ENCODE results near the gene TFF2. TPM values are rescaled to one million over a fixed set of nuclear protein-coding genes. Genes with fewer than 3 reads are reported as not detected.
A peak's percentile ranks its signal among the peaks of the same experiment; 100 is the strongest.

Gene TFF2
- total and polyA plus RNA-seq, 4 donors: 2.1 TPM; not detected in 3

DNA sequence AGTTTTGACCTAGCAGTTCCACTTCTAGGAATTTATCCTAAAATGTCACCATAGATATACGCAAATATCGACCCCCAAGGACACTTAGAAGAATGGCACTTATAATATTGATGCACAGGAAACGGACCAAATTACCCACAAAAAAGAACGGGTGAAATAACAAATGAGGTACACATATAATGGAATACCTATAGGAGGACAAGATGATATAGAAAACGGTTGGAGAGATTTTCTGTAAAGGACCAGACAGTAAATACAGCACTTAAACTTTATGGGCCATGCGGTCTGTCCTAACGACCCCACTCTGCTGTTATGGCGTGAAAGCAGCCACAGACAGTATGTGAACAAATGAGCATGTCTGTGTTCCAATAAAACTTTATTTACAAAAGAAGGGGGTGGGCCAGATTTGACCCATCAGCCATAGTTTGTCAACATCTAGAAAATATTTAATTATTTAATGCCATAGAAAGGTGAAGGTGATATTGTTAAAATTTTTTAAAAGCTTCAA is 42.7 kb upstream of the TFF2 start:
- intact Hi-C loops (cut with DNase I): no loop called here
- Histone ChIP-seq H3K36me3 (ENCODE audit: control insufficient read depth in 1 of 2, insufficient read depth in 2 of 2, low read length in 1 of 2) (no peaks in the 10 kb centered on the region), H3K27me3 (ENCODE audit: control insufficient read depth in 1 of 2, insufficient read depth in 2 of 2, low read length in 1 of 2) (peaks cover 0 to 2% of the 10 kb centered on the region in 2 donors), H3K9me3 (ENCODE audit: control insufficient read depth, low read length) (peaks cover 3% of the 10 kb centered on the region), H3K4me1 (ENCODE audit: control insufficient read depth in 1 of 2, insufficient read depth in 2 of 2, low read length in 2 of 2) (no peaks in the 10 kb centered on the region), H3K27ac (ENCODE audit: low read depth in 1 of 2, low read length in 2 of 2) (no peak overlapping the region), H3K4me3 (ENCODE audit: low read length in 2 of 2) (no peak overlapping the region)
- peak in 1 of 2 donors; percentile 25 for DNase-seq
- no peak for ATAC-seq (ENCODE audit: low FRiP score)
- 28 to 46% methylated on average over 8 of the region's 8 CpGs for WGBS, 2 donors

GRCh38 chr21:42392731-42393442 is 42.1 kb upstream of the TFF2 start:
- intact Hi-C loops (cut with DNase I): no loop called here
- ATAC-seq (ENCODE audit: low FRiP score) (no peak), DNase-seq (peak in 1 of 2 donors; percentile 40)
- no peaks in the 10 kb centered on the region for H3K4me1 ChIP-seq (ENCODE audit: control insufficient read depth in 1 of 2, insufficient read depth in 2 of 2, low read length in 2 of 2)
- 57 to 65% methylated on average over 17 of the region's 17 CpGs for WGBS, 2 donors
- H3K27ac ChIP-seq (ENCODE audit: low read depth in 1 of 2, low read length in 2 of 2): no peak overlapping the region
- no peaks in the 10 kb centered on the region for H3K36me3 ChIP-seq (ENCODE audit: control insufficient read depth in 1 of 2, insufficient read depth in 2 of 2, low read length in 1 of 2)
- H3K9me3 ChIP-seq (ENCODE audit: control insufficient read depth, low read length): peaks cover 3% of the 10 kb centered on the region
- H3K27me3 ChIP-seq (ENCODE audit: control insufficient read depth in 1 of 2, insufficient read depth in 2 of 2, low read length in 1 of 2): peaks cover 0 to 2% of the 10 kb centered on the region in 2 donors
- no peak overlapping the region for H3K4me3 ChIP-seq (ENCODE audit: low read length in 2 of 2)

DNA sequence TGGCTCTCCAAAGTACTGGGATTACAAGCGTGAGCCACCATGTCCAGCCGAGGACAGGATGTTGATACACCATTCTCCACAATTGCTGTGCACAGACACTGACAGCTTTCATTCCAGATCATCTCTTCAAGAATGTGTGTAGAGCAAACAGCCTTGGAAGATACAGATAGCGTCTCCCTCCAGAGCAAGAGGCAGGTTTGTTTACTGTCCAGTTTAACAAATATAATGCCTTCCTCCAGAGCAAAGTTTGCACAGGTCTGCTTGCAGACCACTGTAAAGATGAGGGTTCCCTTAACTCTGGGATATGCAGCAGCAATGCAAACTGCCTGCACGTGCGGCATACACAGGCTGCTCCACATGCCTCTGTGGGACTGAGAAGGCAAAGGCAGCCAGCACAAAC is 40.5 kb upstream of the TFF2 start:
- 68 to 75% methylated on average over 5 of the region's 5 CpGs for WGBS, 2 donors
- intact Hi-C loops (cut with DNase I): no loop called here
- no peaks in the 10 kb centered on the region for H3K36me3 ChIP-seq (ENCODE audit: control insufficient read depth in 1 of 2, insufficient read depth in 2 of 2, low read length in 1 of 2)
- ATAC-seq (ENCODE audit: low FRiP score) (no peak), DNase-seq (peak in 1 of 2 donors; percentile 16)
- no peak overlapping the region for H3K27ac ChIP-seq (ENCODE audit: low read depth in 1 of 2, low read length in 2 of 2)
- no peaks in the 10 kb centered on the region for H3K4me1 ChIP-seq (ENCODE audit: control insufficient read depth in 1 of 2, insufficient read depth in 2 of 2, low read length in 2 of 2)
- peaks cover 0 to 2% of the 10 kb centered on the region in 2 donors for H3K27me3 ChIP-seq (ENCODE audit: control insufficient read depth in 1 of 2, insufficient read depth in 2 of 2, low read length in 1 of 2)
- peaks cover 3% of the 10 kb centered on the region for H3K9me3 ChIP-seq (ENCODE audit: control insufficient read depth, low read length)
- no peak overlapping the region for H3K4me3 ChIP-seq (ENCODE audit: low read length in 2 of 2)

- H3K4me3 ChIP-seq (ENCODE audit: low read length in 2 of 2): no peak overlapping the region
- ATAC-seq (ENCODE audit: low FRiP score) (no peak), DNase-seq (no peak)
- no peaks in the 10 kb centered on the region for H3K4me1 ChIP-seq (ENCODE audit: control insufficient read depth in 1 of 2, insufficient read depth in 2 of 2, low read length in 2 of 2)
- intact Hi-C loops (cut with DNase I): no loop called here
- H3K36me3 ChIP-seq (ENCODE audit: control insufficient read depth in 1 of 2, insufficient read depth in 2 of 2, low read length in 1 of 2): no peaks in the 10 kb centered on the region
- H3K27ac ChIP-seq (ENCODE audit: low read depth in 1 of 2, low read length in 2 of 2): no peak overlapping the region
- H3K27me3 ChIP-seq (ENCODE audit: control insufficient read depth in 1 of 2, insufficient read depth in 2 of 2, low read length in 1 of 2): peaks cover 0 to 2% of the 10 kb centered on the region in 2 donors
- 66 to 68% methylated on average over 2 of the region's 2 CpGs for WGBS, 2 donors
- H3K9me3 ChIP-seq (ENCODE audit: control insufficient read depth, low read length): peaks cover 3% of the 10 kb centered on the region
Observed at GRCh38 chr21:42390696-42391095, 39.9 kb upstream of the TFF2 start.

GRCh38 chr21:42390193-42390592 is 39.4 kb upstream of the TFF2 start:
- peak in 1 of 2 donors; percentile 20 for DNase-seq
- WGBS, 2 donors: 70 to 73% methylated on average over 5 of the region's 5 CpGs
- H3K9me3 ChIP-seq (ENCODE audit: control insufficient read depth, low read length): peaks cover 5% of the 10 kb centered on the region

DNA sequence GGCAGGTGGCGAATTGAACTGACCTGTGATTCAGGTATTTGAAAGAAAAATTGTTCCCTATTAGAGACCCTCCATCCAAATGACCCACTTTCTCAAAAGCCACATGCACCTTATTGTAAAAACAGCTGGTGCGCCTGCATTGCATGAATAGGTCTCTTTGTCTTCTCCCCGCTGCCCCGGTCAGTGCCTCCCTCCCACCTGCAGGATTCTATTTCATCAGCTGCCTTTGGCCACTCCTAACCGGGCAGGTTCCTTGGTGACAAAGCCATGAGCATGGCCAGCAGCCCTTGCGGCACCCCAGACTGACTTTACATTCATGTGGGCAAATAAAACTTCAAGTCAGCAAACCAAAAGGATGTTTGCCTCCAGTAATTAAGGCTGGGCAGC is 38.6 kb upstream of the TFF2 start:
- intact Hi-C loops (cut with DNase I): no loop called here
- peaks cover 6% of the 10 kb centered on the region for H3K9me3 ChIP-seq (ENCODE audit: control insufficient read depth, low read length)
- no peaks in the 10 kb centered on the region for H3K36me3 ChIP-seq (ENCODE audit: control insufficient read depth in 1 of 2, insufficient read depth in 2 of 2, low read length in 1 of 2)
- H3K27ac ChIP-seq (ENCODE audit: low read depth in 1 of 2, low read length in 2 of 2): no peak overlapping the region
- ATAC-seq (ENCODE audit: low FRiP score) (no peak), DNase-seq (peak in 1 of 2 donors; percentile 40)
- 48% methylated on average over 6 of the region's 6 CpGs for WGBS, 2 donors
- H3K27me3 ChIP-seq (ENCODE audit: control insufficient read depth in 1 of 2, insufficient read depth in 2 of 2, low read length in 1 of 2): peaks cover 0 to 2% of the 10 kb centered on the region in 2 donors
- H3K4me3 ChIP-seq (ENCODE audit: low read length in 2 of 2): no peak overlapping the region
- H3K4me1 ChIP-seq (ENCODE audit: control insufficient read depth in 1 of 2, insufficient read depth in 2 of 2, low read length in 2 of 2): no peaks in the 10 kb centered on the region

More at GRCh38 chr21:42390193-42390592, 39.4 kb upstream of the TFF2 start:
- Histone ChIP-seq H3K36me3 (ENCODE audit: control insufficient read depth in 1 of 2, insufficient read depth in 2 of 2, low read length in 1 of 2) (no peaks in the 10 kb centered on the region), H3K4me3 (ENCODE audit: low read length in 2 of 2) (no peak overlapping the region), H3K4me1 (ENCODE audit: control insufficient read depth in 1 of 2, insufficient read depth in 2 of 2, low read length in 2 of 2) (no peaks in the 10 kb centered on the region), H3K27ac (ENCODE audit: low read depth in 1 of 2, low read length in 2 of 2) (no peak overlapping the region), H3K27me3 (ENCODE audit: control insufficient read depth in 1 of 2, insufficient read depth in 2 of 2, low read length in 1 of 2) (peaks cover 0 to 2% of the 10 kb centered on the region in 2 donors)
- intact Hi-C loops (cut with DNase I): no loop called here
- ATAC-seq (ENCODE audit: low FRiP score): no peak

- H3K27me3 ChIP-seq (ENCODE audit: control insufficient read depth in 1 of 2, insufficient read depth in 2 of 2, low read length in 1 of 2): peaks cover 0 to 2% of the 10 kb centered on the region in 2 donors
- 50 to 58% methylated on average over 20 of the region's 20 CpGs for WGBS, 2 donors
- ATAC-seq (ENCODE audit: low FRiP score): no peak
- intact Hi-C loops (cut with DNase I): no loop called here
- no peaks in the 10 kb centered on the region for H3K4me1 ChIP-seq (ENCODE audit: control insufficient read depth in 1 of 2, insufficient read depth in 2 of 2, low read length in 2 of 2)
- DNase-seq: peak in 1 of 2 donors; percentile 51
- peaks cover 6% of the 10 kb centered on the region for H3K9me3 ChIP-seq (ENCODE audit: control insufficient read depth, low read length)
- no peaks in the 10 kb centered on the region for H3K36me3 ChIP-seq (ENCODE audit: control insufficient read depth in 1 of 2, insufficient read depth in 2 of 2, low read length in 1 of 2)
- H3K27ac ChIP-seq (ENCODE audit: low read depth in 1 of 2, low read length in 2 of 2): no peak overlapping the region
- H3K4me3 ChIP-seq (ENCODE audit: low read length in 2 of 2): no peak overlapping the region
Observed at GRCh38 chr21:42388740-42389448, 38.1 kb upstream of the TFF2 start.

GRCh38 chr21:42387843-42388340 is 37.1 kb upstream of the TFF2 start:
- intact Hi-C loops (cut with DNase I): no loop called here
- no peaks in the 10 kb centered on the region for H3K4me1 ChIP-seq (ENCODE audit: control insufficient read depth in 1 of 2, insufficient read depth in 2 of 2, low read length in 2 of 2)
- peaks cover 6% of the 10 kb centered on the region for H3K9me3 ChIP-seq (ENCODE audit: control insufficient read depth, low read length)
- DNase-seq (peak in 1 of 2 donors; percentile 16), ATAC-seq (ENCODE audit: low FRiP score) (no peak)
- 85 to 88% methylated on average over 6 of the region's 6 CpGs for WGBS, 2 donors
- no peak overlapping the region for H3K27ac ChIP-seq (ENCODE audit: low read depth in 1 of 2, low read length in 2 of 2)
- H3K36me3 ChIP-seq (ENCODE audit: control insufficient read depth in 1 of 2, insufficient read depth in 2 of 2, low read length in 1 of 2): no peaks in the 10 kb centered on the region
- H3K27me3 ChIP-seq (ENCODE audit: control insufficient read depth in 1 of 2, insufficient read depth in 2 of 2, low read length in 1 of 2): peaks cover 0 to 2% of the 10 kb centered on the region in 2 donors
- H3K4me3 ChIP-seq (ENCODE audit: low read length in 2 of 2): no peak overlapping the region
